ENCODE measurements around the gene SKAP1.
"Not testable (repeated sequence)": the region's sequence is repeated elsewhere in the genome, so short reads cannot be mapped to it uniquely, and the experiment has no call there.

SKAP1 gene

GRCh38 chr17:48194097-48194550 is 235.9 kb downstream of the SKAP1 start:
- peak; percentile 74 for DNase-seq

GRCh38 chr17:48192321-48192731 is 237.7 kb downstream of the SKAP1 start:
- no peak for DNase-seq

GRCh38 chr17:48191362-48191761 is 238.7 kb downstream of the SKAP1 start:
- no peak for DNase-seq

DNA sequence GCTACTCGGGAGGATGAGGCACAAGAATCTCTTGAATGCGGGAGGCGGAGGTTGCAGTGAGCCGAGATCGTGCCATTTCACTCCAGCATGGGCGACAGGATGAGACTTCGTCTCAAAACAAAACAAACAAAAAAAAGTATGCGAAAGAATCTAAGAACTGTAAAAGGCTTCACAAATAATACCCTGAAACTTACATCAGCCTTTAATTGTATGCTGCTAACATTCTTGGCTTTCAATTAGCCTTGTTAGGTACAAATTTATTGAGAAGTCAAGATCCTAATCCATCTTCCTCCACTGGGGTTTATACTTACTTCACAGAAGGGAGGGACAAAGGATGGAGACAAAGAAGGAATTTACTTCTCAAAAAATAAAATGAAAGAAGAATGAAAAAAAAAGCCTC is 239.1 kb downstream of the SKAP1 start:
- no peak for DNase-seq

DNA sequence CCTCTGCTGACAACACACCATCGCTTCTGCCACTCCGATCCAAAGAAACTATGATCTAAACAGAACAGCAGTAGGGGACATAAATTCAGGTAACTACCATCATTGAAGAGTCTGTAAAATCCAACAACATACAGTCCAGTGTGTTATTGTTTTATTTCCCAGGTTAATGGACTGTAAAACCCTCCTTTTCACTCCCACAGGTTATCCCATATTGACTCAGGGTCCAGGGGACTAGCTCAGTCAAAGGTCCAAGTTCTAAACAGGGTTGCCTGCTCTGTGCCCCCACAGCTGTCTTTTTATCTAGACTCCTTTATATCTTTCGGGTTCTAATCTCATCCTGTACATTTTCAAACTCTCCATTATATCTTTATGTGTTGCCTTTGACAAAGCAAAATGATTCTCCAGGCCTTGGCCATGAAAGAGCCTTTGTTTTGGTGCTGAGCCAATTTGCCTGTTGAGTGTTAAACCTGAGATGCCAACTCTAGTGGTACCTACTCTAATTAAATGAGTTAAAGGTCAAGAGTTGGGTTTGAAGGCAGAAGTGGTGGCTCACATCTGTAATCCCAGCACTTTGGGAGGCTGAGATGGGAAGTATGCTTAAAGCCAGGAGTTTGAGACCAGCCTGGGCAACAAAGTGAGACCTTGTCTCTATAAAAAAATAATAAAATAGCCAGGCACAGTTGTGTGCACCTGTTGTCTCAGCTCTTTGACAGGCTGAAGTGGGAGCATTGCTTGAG is 242.0 kb downstream of the SKAP1 start:
- peak; percentile 98 for DNase-seq

DNA sequence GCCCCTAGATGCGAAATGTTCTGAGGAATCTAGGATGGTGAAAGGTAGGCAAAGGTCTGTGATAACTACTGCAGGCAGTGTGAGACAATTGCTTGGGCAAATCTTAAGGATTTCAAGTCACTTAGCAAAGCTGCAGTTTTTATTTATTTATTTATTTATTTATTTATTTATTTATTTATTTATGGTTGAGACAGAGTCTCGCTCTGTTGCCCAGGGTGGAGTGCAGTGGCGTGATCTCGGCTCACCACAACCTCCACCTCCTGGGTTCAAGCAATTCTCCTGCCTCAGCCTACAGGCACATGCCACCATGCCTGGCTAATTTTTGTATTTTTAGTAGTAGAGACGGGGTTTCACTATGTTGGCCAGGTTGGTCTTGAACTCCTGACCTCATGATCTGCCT is 243.7 kb downstream of the SKAP1 start:
- DNase-seq: not testable (repeated sequence)

DNA sequence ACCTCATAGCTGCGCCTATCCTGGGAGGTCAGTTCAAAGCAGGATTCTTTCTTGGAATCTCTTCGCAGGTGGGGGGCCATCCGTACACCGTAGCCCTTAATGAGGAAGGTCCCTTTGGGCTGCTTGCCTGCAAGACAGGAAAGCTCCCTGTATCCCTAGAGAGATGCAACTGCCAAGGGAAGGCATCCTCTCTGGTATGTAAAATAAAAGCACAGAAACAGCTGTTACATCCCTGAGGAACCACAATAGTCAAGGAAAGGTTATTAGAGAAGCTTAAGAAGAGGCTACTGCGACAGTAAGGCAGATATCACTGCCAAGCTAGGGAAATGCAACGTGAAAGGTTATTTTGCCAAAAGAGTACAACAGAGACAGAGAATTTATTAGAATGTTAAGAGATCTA is 245.3 kb downstream of the SKAP1 start:
- no peak for DNase-seq

GRCh38 chr17:48181653-48182052 is 248.4 kb downstream of the SKAP1 start:
- DNase-seq: peak; percentile 88

- no peak for DNase-seq
Observed at GRCh38 chr17:48180842-48181629, 249.0 kb downstream of the SKAP1 start.

DNA sequence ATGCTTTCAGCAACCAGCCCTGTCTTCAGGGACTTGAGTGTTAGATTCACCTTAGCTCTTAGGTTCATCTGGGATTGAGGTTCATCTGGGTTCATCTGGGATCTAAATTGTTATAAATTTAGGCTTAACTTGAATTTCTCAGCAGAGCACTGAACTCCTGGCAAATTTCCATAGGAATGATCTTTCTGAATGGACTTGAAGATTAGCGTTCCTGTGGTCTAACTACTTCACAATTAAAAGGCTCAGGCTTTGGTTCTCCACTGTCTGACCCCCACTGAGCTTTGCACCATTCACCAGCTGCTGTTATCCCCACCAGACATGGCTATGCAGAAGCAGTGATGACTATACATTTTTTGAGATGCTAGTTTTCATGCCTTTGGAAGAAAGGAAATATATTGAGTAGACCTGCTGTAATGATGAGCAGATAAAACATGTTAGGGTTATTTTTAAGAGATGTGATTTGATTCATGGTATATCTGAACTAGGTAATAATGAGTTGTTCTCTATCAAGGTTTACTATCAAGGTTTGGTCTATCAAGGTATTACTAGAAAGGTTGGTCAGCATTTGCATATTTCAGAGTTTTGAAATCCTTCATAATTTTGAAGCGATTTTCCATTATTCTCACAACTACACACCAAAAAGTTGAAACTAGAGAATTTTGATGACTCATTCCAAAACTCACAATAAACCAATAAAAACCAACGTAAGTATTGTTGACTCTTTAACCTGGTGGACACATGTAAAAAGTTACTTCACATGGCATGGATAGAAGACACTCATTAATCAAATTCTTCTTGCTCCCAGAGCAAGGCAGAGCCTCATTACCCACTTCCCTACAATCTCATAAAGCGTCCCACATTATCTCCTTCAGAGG is 250.7 kb downstream of the SKAP1 start:
- no peak for DNase-seq

GRCh38 chr17:48178317-48178716 is 251.7 kb downstream of the SKAP1 start:
- no peak for DNase-seq

GRCh38 chr17:48177816-48178215 is 252.2 kb downstream of the SKAP1 start:
- no peak for DNase-seq

GRCh38 chr17:48176471-48176855 is 253.6 kb downstream of the SKAP1 start:
- DNase-seq: no peak

DNA sequence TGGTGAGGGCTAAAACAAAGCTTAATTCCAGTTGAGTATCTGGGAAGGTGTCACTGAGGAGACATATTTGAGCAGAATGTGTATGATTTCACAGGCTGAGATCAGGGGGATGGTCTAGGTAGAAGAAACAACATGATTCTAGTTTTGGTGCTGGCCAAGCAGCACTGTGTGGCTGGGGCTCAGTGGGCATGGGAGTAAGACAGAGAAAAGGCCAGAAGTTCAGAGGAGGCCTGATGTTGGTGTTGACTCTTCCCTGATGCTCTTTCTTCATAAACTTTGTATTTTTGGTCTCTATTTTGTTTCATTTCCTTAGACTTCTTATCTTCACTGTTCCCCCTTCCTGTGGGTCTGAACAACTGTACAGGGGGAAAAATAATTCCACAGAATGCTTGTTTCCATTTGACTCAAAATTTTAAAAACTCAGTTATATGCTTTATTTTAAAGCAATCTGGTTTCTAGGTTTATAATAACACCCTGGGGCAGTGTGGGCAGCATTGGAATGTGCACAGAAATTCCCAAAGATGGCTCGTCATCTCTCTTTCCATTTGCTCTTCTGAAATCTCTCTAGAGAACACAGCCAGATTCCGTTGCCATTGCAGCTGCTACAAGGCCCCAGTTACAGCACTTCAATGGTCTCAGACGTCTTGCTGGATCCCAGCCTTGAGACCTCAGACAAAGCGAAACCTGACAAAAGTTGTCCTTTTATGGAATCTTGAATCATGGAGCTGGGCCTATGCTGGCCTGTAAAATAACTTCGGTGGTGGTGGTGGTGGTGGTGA is 254.1 kb downstream of the SKAP1 start:
- no peak for DNase-seq

- peak; percentile 97 for DNase-seq
Observed at GRCh38 chr17:48174833-48175523, 255.0 kb downstream of the SKAP1 start.

DNA sequence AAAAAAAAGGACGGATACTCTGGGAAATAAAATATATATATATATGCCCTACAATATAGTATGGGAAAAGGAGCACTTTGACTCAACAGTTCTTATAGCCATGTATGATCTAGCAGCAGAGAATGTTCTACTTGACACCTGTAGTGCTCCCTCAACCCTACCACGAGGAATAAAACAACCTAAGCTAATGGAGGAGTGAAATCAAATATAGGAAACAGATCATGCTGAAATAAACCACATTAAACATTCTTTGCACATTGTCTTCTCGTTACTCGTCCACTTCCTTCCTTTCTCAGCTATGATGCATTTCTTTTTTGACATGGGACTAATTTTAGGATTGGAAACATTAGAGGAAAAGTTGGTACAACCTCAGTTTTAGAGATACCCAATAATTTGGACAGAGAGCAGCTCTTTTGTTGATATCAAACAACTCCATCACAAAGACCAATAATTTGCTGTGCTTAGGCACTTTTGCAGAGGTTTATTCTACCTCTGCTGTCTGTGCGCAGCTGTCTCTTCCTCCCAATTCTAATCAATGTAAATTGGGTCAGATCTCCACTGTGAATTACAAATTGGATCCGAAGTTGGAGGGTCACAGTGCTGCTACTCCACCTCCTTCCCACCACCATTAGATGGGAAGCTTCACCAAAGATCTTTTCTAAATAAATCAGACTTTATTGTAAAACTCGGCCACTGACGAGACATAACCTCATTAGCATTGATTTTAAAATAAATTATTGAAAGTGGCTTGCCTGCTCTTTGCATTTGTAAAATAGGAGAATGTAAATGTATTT is 256.6 kb downstream of the SKAP1 start:
- no peak for DNase-seq

GRCh38 chr17:48169926-48170325 is 260.1 kb downstream of the SKAP1 start:
- no peak for DNase-seq

- no peak for DNase-seq
Observed at GRCh38 chr17:48163809-48164208, 266.2 kb downstream of the SKAP1 start.

DNA sequence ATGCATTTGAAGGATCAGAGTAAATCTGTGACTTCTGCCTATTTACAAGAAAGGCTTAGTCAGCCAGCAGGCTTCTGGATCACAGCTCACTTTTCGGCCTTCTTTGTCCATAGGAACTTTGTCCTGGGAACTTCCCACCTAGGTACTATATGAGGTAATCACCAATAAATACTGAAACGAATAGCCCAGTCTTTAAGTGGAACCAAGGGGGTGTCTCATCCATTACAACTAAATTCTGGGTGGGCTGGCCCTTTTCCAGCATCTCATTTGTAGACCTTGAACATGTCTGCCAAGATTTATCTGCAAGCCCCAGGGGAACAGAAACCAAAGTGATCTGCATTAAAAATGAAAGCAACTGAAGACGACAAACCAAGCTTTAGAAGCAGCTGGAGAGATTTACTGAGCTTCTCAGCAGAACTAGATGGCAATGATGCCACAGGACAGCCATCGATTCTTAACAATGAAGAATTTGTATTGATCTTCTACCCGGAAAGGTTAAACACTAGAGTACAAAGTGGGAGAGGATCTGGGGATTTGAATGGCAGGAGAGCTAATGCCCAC is 267.0 kb downstream of the SKAP1 start:
- no peak for DNase-seq

DNA sequence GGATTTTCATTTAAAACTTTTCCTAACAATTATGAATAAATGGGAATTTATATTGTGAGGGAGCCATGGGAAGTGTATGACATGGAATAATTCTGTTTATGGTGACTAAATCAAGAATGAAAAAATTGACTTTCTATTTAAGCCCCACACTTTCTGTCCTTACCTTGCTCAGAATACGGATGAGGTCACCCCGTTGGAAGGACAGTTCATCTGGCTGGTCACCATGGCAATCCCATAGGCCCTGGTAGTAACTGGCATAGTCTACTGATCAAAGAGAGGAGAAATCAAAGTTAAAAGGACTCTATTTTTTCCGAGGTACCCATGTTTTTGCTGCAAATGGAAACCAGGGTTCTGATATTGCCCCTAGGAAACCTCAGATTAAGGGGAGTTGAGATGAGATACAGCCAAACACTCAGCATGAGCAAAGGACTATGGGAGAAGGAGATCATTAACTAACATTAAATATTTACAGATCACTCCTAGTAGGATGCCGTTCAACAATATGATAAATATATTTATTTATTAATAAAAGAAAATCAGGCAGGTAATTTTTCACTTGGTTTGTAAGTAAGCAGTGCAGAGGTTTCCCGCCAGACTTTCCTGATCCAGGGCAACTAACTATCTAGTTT is 267.6 kb downstream of the SKAP1 start:
- peak; percentile 40 for DNase-seq
